ENCODE measurements around the gene SRRD. TPM values are rescaled to one million over a fixed set of nuclear protein-coding genes. Genes with fewer than 3 reads are reported as not detected.

SRRD gene
- total and polyA plus RNA-seq, 2 of the 8 experiments (the other 6 are each of a cell fraction or from before 2014, with no cell fraction given), result 17.1 to 25.3 TPM

Other genes starting within 250 kb of the SRRD start
- gene ASPHD2, start 54.6 kb upstream of the SRRD start, total RNA-seq (2021; fragmentation: NEBNext Ultra II Directional; extraction: Animal tissue kit (Norgen Biotek cat#: 25700)), result 11.0 and 11.1 TPM in 2 replicates
- 7.2 and 8.1 TPM in 2 replicates for gene ASPHD2, start 54.6 kb upstream of the SRRD start, polyA plus RNA-seq (2011; rRNA removed)
- gene HPS4, start 94 bp upstream of the SRRD start, total RNA-seq (2021; fragmentation: NEBNext Ultra II Directional; extraction: Animal tissue kit (Norgen Biotek cat#: 25700)), result 32.9 and 35.2 TPM in 2 replicates
- gene HPS4, start 94 bp upstream of the SRRD start, polyA plus RNA-seq (2011; rRNA removed), result 28.0 and 35.3 TPM in 2 replicates
- 23.9 and 28.3 TPM in 2 replicates for gene TFIP11, start 28.6 kb downstream of the SRRD start, total RNA-seq (2021; fragmentation: NEBNext Ultra II Directional; extraction: Animal tissue kit (Norgen Biotek cat#: 25700))
- gene TFIP11, start 28.6 kb downstream of the SRRD start, polyA plus RNA-seq (2011; rRNA removed), result 18.1 and 18.4 TPM in 2 replicates
- 58.8 and 62.1 TPM in 2 replicates for gene TPST2, start 106.3 kb downstream of the SRRD start, total RNA-seq (2021; fragmentation: NEBNext Ultra II Directional; extraction: Animal tissue kit (Norgen Biotek cat#: 25700))
- 143 and 162 TPM in 2 replicates for gene TPST2, start 106.3 kb downstream of the SRRD start, polyA plus RNA-seq (2011; rRNA removed)
- gene CRYBB1, start 134.2 kb downstream of the SRRD start, total RNA-seq (2021; fragmentation: NEBNext Ultra II Directional; extraction: Animal tissue kit (Norgen Biotek cat#: 25700)), result 1.7 and 4.2 TPM in 2 replicates
- 6.0 and 7.2 TPM in 2 replicates for gene CRYBB1, start 134.2 kb downstream of the SRRD start, polyA plus RNA-seq (2011; rRNA removed)
- 0.67 and 1.5 TPM in 2 replicates for gene CRYBA4, start 138.1 kb downstream of the SRRD start, total RNA-seq (2021; fragmentation: NEBNext Ultra II Directional; extraction: Animal tissue kit (Norgen Biotek cat#: 25700))
- gene CRYBA4, start 138.1 kb downstream of the SRRD start, polyA plus RNA-seq (2011; rRNA removed), result 2.2 and 3.1 TPM in 2 replicates
- gene MIAT, start 173.7 kb downstream of the SRRD start, total RNA-seq (2021; fragmentation: NEBNext Ultra II Directional; extraction: Animal tissue kit (Norgen Biotek cat#: 25700)), result 33.8 and 36.0 TPM in 2 replicates
- 27.6 and 38.3 TPM in 2 replicates for gene MIAT, start 173.7 kb downstream of the SRRD start, polyA plus RNA-seq (2011; rRNA removed)